GM20000 (cell line): ENCODE results near the gene GAR1.
"Not testable (repeated sequence)": the region's sequence is repeated elsewhere in the genome, so short reads cannot be mapped to it uniquely, and the experiment has no call there.

Source experiments
- DNase-seq: peaks from one replicate; pipeline ENCODE4 v3.0.0; 2012; ENCODE audit warnings: low spot score
- TF ChIP-seq, protein P1 (sequence below): IDR thresholded peaks from 2 replicates; pipeline ENCODE4 v1.5.1; 2012; ENCODE audit warnings: mild to moderate bottlenecking, control low read depth; ENCODE audit errors: extremely low read depth, missing control alignments

GAR1 gene

DNA sequence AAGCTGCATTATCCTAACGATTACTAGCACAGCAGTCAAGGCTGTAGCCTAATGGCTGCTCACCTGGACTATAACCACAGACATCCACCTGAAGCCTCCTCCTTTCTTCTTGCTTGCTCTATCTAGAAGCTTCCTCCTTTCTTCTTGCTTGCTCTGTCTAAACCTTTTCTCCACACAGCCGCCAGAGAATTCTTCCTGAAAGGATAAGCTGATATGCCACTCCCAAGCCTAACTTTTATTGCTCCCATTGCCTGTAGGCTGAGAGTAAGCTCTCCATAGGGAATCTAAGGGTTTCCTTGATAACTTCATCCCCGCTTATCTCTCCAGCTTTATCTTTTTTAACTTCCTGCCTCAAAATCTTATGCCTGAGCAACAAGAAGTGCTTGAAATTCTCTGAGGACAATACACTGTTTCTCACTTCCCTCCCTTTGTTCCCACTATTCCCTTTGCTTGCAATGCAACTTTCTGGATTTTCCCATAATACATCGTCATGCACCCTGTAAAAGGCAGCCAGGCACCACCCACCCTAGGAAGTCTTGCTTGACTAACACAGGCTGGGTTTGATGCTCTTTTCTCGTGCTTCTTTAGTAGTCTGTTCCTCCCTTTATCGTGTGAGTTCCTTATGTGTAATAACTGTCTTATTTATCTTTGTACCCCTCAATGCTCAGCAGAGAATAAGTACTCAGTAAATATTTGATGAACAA lies 31.0 kb downstream of the GAR1 start:
- TF ChIP-seq, protein P1, sequence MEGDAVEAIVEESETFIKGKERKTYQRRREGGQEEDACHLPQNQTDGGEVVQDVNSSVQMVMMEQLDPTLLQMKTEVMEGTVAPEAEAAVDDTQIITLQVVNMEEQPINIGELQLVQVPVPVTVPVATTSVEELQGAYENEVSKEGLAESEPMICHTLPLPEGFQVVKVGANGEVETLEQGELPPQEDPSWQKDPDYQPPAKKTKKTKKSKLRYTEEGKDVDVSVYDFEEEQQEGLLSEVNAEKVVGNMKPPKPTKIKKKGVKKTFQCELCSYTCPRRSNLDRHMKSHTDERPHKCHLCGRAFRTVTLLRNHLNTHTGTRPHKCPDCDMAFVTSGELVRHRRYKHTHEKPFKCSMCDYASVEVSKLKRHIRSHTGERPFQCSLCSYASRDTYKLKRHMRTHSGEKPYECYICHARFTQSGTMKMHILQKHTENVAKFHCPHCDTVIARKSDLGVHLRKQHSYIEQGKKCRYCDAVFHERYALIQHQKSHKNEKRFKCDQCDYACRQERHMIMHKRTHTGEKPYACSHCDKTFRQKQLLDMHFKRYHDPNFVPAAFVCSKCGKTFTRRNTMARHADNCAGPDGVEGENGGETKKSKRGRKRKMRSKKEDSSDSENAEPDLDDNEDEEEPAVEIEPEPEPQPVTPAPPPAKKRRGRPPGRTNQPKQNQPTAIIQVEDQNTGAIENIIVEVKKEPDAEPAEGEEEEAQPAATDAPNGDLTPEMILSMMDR = no peak
- DNase-seq = no peak

DNA sequence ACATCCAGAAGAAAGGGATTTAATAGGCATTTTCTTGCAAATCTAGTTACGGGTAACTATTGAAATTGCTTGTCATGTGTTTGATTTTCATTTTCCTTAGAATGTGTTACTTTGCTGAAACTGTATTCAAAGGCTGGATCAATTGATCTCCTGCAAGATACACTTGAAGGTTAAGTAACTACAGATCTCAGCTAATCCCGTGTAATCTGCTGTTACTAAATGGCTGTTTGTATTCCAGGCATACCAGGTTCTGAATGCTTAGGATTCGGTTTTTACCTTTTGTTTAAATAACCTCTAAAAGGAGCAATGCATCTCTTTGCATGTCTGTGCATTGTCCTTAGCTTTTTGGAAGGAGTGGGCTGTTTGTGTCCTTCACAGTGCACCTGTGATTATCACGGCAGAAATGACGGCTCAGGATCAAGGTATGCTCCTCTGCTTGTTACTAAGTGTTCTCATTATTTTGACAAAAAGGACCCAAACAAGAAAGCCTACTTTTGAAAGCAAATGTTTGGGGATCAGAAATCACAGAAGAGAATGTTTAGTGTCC lies 32.4 kb downstream of the GAR1 start, which contains the start of gene LRIT3:
LRIT3 (plus strand) TSS at position 212 of the 547 bp plus-strand sequence; CDS start at position 307, 95 bp downstream.
- DNase-seq = no peak
- TF ChIP-seq, protein P1 = no peak

DNA sequence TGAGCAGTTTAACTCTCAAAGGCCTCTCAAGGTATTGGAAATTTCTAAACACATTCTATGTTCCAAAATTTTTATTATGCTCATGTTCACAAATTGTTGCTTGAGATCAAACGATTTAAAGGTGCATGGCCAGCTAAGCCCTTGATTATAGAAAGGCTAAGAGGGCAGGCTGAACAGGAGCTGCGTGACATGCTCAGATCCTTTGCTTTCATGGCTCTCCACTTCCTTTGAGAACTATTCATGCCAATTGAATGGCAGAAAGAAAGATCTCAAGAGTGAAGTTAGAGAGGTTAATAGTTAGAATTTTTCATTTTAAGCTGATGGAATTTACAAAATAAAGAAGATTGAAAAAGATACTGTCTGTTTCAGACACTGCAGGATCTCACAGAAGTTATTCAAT lies 32.9 kb downstream of the GAR1 start:
- TF ChIP-seq, protein P1 = no peak
- no peak for DNase-seq

DNA sequence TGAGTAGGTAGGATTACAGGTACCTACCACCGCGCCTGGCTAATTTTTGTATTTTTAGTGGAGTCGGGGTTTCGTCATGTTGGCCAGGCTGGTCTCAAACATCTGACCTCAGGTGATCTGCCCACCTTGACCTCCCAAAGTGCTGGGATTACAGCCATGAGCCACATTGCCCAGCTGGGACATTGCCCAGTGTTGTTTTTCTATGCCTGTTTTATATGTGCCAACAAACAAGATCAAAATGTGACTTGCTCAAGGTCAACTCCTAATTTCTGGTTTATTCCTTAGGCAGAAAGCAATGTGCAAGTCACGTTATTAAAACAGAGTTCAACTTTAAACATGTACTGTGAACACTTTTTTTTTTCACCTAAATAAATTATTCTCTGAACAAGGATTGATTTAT lies 35.0 kb downstream of the GAR1 start:
- DNase-seq = no peak
- TF ChIP-seq, protein P1 = no peak

DNA sequence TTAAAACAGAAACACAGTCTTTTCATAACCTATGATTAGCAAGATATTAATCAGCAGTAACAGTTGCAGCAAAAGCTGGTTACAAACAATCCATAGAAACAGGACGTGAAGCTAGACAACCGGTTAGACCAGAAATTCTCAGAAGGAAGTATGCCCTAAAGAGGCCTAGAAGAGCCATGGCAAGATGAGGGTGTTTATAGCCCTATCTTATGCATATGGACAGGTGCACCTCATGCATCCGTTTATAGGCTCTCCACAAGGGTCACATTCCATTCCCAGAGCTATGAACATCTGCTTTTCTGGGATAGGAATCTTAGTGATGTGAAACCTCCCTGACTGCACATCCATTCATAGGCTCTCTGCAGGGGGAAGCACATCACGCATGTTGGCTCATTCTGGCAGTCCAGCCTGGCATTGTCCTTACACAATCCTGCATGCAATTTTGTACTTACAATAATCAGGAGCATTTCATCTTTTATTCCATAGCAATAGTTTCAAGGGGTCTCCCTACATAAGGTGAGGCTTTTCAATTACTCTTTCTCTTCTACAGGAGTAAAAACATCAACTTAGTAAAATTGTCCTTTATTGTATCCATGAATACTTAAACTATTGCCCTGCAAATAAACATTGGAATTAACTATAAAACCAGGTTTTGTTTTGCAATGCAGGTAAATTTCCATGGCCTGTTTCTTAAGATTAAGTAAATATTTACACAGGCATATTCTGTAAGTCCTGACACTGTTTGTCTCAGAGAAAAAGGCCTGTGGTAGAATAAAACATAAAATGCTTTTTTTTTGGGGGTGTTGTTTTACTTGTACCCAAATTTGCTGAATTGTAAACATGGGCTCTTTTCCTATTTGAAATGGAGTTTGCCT lies 44.1 kb downstream of the GAR1 start:
- not testable (repeated sequence) for DNase-seq

DNA sequence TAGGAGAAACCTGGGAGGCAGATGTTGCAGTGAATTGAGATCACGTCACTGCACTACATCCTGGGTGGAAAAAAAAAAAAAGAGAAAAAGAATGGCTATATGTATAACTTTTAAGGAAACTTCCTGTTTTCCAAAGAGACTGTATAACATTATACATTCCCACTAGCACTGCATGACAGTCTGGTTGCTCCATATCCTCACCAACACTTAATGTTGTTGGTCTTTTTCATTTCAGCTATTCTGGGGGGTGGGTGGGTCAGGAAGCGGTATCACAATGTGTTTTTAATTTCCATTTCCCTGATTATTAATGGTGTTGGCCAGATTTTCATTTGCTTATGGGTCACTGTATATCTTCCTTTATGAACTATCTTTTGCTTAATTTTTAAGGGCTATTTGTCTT lies 45.7 kb downstream of the GAR1 start:
- no peak for DNase-seq
- TF ChIP-seq, protein P1 = no peak

DNA sequence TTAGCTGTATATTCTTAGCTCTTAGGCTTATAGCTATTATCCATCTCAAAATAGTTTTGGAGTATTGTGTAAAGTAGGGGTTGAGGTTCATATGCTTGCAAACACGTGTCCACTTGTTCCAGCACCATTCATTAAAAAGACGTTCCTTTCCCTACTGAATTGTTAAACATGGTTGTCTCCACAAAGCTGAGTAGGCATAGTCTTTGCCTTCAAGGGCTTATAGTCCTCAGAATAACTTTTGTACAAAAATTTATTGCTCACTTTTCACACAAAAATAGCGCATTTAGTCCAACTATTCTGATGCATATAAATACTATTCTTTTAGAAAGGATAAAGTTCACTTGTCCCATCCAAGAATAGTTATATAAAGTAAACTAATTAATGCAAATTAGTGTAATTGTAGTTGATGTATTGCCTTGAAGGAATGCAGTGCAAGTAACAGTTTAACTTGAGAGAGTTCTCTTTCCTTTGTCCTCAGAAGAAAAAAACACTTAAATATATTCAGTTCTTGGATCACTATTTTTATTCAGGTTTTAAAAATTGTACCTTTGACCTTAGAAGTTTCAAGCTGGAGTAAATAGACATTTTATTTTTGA lies 46.5 kb downstream of the GAR1 start:
- no peak for DNase-seq
- TF ChIP-seq, protein P1 = no peak
